A673 (cell line): ENCODE results near the gene WDR72. TPM values are rescaled to one million over a fixed set of nuclear protein-coding genes. Genes with fewer than 3 reads are reported as not detected.

Experiments
- BruUV-seq: library from RNA; stranded (reverse); fragments of 400-500 nt; replicated peaks from 2 replicates; lab custom pipeline; 2021; lab: Mats Ljungman, UMichigan
- CTCF ChIA-PET: fragments of 300-600 bp; sonication (Branson Sonifier 250); formaldehyde crosslinking; loops from one replicate; lab custom pipeline; 2022; ENCODE audit warnings: antibody characterized with exemption; lab: Charles Lee
- POLR2A ChIA-PET: fragments of 300-600 bp; sonication (Branson Sonifier 250); formaldehyde crosslinking; loops from one replicate; lab custom pipeline; 2022; ENCODE audit warnings: antibody characterized with exemption; ENCODE audit not compliant: low non-redundant PET; lab: Charles Lee
- DNase-seq: peaks from one replicate; pipeline ENCODE4 v3.0.0-alpha.2; 2015; ENCODE audit warnings: low spot score
- H3K27ac ChIP-seq: fragments of 200-600 bp; sonication (generic); 2 replicates; pipeline ENCODE4 v1.5.1; 2016; ENCODE audit warnings: mixed run types, low read depth, mild to moderate bottlenecking, mixed read lengths, antibody characterized with exemption, low read length; ENCODE audit not compliant: poor library complexity, severe bottlenecking
- H3K27me3 ChIP-seq: fragments of 200-600 bp; sonication (generic); replicated peaks from 2 replicates; pipeline ENCODE4 v1.6.1; 2017; ENCODE audit warnings: mixed run types, low read depth, mild to moderate bottlenecking, mixed read lengths, antibody characterized with exemption, low read length; ENCODE audit not compliant: insufficient read depth, poor library complexity
- H3K36me3 ChIP-seq: fragments of 200-600 bp; sonication (generic); 2 replicates; pipeline ENCODE4 v1.6.1; 2016; ENCODE audit warnings: mixed run types, mild to moderate bottlenecking, mixed read lengths, antibody characterized with exemption, low read length; ENCODE audit not compliant: insufficient read depth, poor library complexity, severe bottlenecking
- H3K4me1 ChIP-seq: fragments of 200-600 bp; sonication (generic); 2 replicates; pipeline ENCODE4 v1.6.1; 2017; ENCODE audit warnings: mixed run types, mild to moderate bottlenecking, mixed read lengths, antibody characterized with exemption, low read length; ENCODE audit not compliant: insufficient read depth, poor library complexity, severe bottlenecking
- H3K4me3 ChIP-seq: fragments of 200-600 bp; sonication (generic); 2 replicates; pipeline ENCODE4 v1.5.1; 2016; ENCODE audit warnings: low read depth, mixed run types, mild to moderate bottlenecking, mixed read lengths, low read length; ENCODE audit not compliant: poor library complexity, severe bottlenecking
- H3K9me3 ChIP-seq: fragments of 200-600 bp; sonication (generic); 2 replicates; pipeline ENCODE4 v1.6.1; 2016; ENCODE audit warnings: mixed run types, low read depth, mild to moderate bottlenecking, mixed read lengths, antibody characterized with exemption, low read length; ENCODE audit not compliant: poor library complexity, severe bottlenecking
- EZH2 ChIP-seq: fragments of 200-600 bp; sonication (generic); IDR thresholded peaks from 2 replicates; pipeline ENCODE4 v1.6.1; 2017; ENCODE audit warnings: borderline replicate concordance, low read depth, mild to moderate bottlenecking, mixed read lengths, antibody characterized with exemption, low read length; ENCODE audit not compliant: poor library complexity, severe bottlenecking
- intact Hi-C: fragments of 100-400 bp; cut with micrococcal nuclease; formaldehyde crosslinking; loops from one replicate; pipeline ENCODE4 v1.10.0; 2022; ENCODE audit not compliant: unreplicated experiment
- total RNA-seq: library from RNA; stranded (reverse); gene quantifications from 2 replicates; pipeline ENCODE4 v1.2.3, GENCODE V29; 2021
- TF ChIP-seq, protein P1 (sequence below): fragments of 300-800, 200-600 bp; sonication (generic); conservative IDR thresholded peaks from 2 replicates; pipeline ENCODE4 v1.5.1; 2017; ENCODE audit warnings: low read depth, mild to moderate bottlenecking, antibody characterized with exemption, low read length, moderate library complexity, mixed read lengths

WDR72 gene
- total RNA-seq, 1 experiment from 2014 or later = not detected

DNA sequence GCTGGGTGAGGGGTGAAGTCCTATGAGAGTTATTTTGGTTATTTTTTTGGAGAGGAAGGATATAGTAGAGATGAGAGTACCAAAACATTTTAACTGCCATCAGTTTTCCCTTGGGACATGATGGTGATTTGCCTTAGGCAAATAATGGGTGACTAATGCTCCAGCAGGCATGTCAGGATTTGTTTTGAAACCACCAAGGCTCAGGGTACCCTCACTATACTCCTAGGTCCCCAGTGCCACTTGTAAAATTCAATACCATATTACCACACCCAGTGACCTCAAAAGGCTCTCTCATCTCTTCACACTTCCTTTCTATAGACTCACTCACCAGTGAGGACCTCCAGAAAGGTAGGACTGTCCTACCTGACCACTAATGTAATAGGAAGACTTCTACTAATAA is 83.6 kb downstream of the WDR72 start:
- no peak overlapping the region for H3K4me3 ChIP-seq
- CTCF ChIA-PET = no interaction called here
- no TSS peak for BruUV-seq
- no peaks in the 10 kb centered on the region for H3K9me3 ChIP-seq
- no peak overlapping the region for H3K27ac ChIP-seq
- intact Hi-C loops = no loop called here
- POLR2A ChIA-PET = no interaction called here
- no peaks in the 10 kb centered on the region for H3K27me3 ChIP-seq
- DNase-seq = no peak
- no peaks in the 10 kb centered on the region for H3K36me3 ChIP-seq
- no peaks in the 10 kb centered on the region for H3K4me1 ChIP-seq
- TF ChIP-seq, protein P1, sequence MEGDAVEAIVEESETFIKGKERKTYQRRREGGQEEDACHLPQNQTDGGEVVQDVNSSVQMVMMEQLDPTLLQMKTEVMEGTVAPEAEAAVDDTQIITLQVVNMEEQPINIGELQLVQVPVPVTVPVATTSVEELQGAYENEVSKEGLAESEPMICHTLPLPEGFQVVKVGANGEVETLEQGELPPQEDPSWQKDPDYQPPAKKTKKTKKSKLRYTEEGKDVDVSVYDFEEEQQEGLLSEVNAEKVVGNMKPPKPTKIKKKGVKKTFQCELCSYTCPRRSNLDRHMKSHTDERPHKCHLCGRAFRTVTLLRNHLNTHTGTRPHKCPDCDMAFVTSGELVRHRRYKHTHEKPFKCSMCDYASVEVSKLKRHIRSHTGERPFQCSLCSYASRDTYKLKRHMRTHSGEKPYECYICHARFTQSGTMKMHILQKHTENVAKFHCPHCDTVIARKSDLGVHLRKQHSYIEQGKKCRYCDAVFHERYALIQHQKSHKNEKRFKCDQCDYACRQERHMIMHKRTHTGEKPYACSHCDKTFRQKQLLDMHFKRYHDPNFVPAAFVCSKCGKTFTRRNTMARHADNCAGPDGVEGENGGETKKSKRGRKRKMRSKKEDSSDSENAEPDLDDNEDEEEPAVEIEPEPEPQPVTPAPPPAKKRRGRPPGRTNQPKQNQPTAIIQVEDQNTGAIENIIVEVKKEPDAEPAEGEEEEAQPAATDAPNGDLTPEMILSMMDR = no peak
- TF ChIP-seq EZH2 = no peak

DNA sequence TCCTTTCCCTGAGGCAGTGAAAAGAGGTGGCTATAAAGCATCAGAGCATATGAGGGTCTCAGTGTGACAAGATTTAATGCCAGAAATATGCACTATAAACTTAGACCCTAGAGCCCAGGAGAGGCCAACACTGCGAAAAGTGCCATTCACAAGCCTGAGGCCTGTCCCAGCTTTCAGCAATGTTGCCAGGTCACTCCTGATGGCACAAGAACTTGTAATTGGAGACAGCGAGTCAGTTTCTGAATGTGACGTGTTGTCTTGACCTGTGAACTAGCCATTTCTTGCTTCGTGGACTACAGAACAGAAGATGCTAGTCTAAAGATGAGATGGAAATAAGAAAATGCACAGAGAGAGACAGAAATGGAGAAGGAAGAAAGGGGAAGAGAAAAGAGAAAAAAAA is 87.9 kb downstream of the WDR72 start:
- CTCF ChIA-PET = no interaction called here
- intact Hi-C loops = no loop called here
- DNase-seq = no peak
- Histone ChIP-seq H3K27me3 (no peaks in the 10 kb centered on the region), H3K27ac (no peak overlapping the region), H3K4me1 (no peaks in the 10 kb centered on the region), H3K9me3 (no peaks in the 10 kb centered on the region), H3K4me3 (no peak overlapping the region), H3K36me3 (no peaks in the 10 kb centered on the region)
- POLR2A ChIA-PET = no interaction called here
- TF ChIP-seq, protein P1 = no peak
- no peak for TF ChIP-seq EZH2
- no TSS peak for BruUV-seq

DNA sequence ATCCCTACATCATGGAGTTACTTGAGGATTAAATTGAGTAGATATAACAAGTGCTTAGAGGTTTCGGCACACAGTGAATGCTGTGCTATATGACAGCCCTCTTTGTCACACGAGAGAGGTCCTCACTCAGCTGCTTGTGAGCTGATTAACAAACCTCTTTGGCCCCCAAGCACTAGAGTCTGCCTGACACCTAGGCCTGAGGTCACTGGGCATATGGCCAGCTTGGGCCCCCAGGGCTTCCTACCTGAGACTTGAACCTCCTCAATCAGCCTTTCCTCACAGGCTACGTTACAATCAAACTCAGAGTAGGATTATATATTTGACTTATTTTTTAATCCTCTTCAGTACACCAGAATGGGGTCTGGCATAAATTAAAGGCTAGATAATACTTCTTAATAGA is 88.8 kb downstream of the WDR72 start:
- Histone ChIP-seq H3K36me3 (no peaks in the 10 kb centered on the region), H3K27me3 (no peaks in the 10 kb centered on the region), H3K4me3 (no peak overlapping the region), H3K4me1 (no peaks in the 10 kb centered on the region), H3K27ac (no peak overlapping the region), H3K9me3 (no peaks in the 10 kb centered on the region)
- ChIA-PET CTCF (no interaction called here), POLR2A (no interaction called here)
- BruUV-seq = no TSS peak
- DNase-seq = no peak
- intact Hi-C loops = no loop called here
- no peak for TF ChIP-seq EZH2
- TF ChIP-seq, protein P1 = no peak
